Neural progenitor cell (in vitro differentiated cells): ENCODE measurements around the gene CAMSAP1. TPM values are rescaled to one million over a fixed set of nuclear protein-coding genes. Genes with fewer than 3 reads are reported as not detected.

Experiments used
- DNase-seq: peaks from one replicate; pipeline ENCODE4 v3.0.0-alpha.2; 2016; ENCODE audit warnings: low spot score
- H2AFZ ChIP-seq: fragments of 200-600 bp; sonication (generic); replicated peaks from 2 replicates; pipeline ENCODE4 v1.6.1; 2016; ENCODE audit warnings: antibody characterized with exemption
- H3F3A ChIP-seq: fragments of 200-600 bp; sonication (generic); 2 replicates; pipeline ENCODE4 v1.6.1; 2016; ENCODE audit warnings: antibody characterized with exemption, low read depth
- H3K27ac ChIP-seq: fragments of 200-600 bp; sonication (generic); 2 replicates; pipeline ENCODE4 v1.5.1; 2016; ENCODE audit warnings: mild to moderate bottlenecking
- H3K27me3 ChIP-seq: fragments of 200-600 bp; sonication (generic); 2 replicates; pipeline ENCODE4 v1.6.1; 2016; ENCODE audit warnings: mild to moderate bottlenecking, moderate library complexity
- H3K36me3 ChIP-seq: fragments of 200-600 bp; sonication (generic); 2 replicates; pipeline ENCODE4 v1.5.1; 2016
- H3K4me1 ChIP-seq: fragments of 200-600 bp; sonication (generic); 2 replicates; pipeline ENCODE4 v1.6.1; 2016; ENCODE audit warnings: mixed run types
- H3K4me2 ChIP-seq: fragments of 200-600 bp; sonication (generic); 2 replicates; pipeline ENCODE4 v1.6.1; 2016
- H3K4me3 ChIP-seq: fragments of 200-600 bp; sonication (generic); 2 replicates; pipeline ENCODE4 v1.5.1; 2016
- H3K79me2 ChIP-seq: fragments of 200-600 bp; sonication (generic); 2 replicates; pipeline ENCODE4 v1.6.1; 2016; ENCODE audit warnings: low read depth
- H3K9ac ChIP-seq: fragments of 200-600 bp; sonication (generic); 2 replicates; pipeline ENCODE4 v1.6.1; 2016
- H3K9me3 ChIP-seq: fragments of 200-600 bp; sonication (generic); 2 replicates; pipeline ENCODE4 v1.5.1; 2016; ENCODE audit warnings: low read depth
- H4K20me1 ChIP-seq: fragments of 200-600 bp; sonication (generic); 2 replicates; pipeline ENCODE4 v1.6.1; 2016; ENCODE audit warnings: low read depth
- H3K27ac Mint-ChIP-seq: 3 replicates; pipeline ENCODE4 v1.8.0; 2021; ENCODE audit warnings: mixed read lengths
- H3K27me3 Mint-ChIP-seq: 2 replicates; pipeline ENCODE4 v1.8.0; 2022; ENCODE audit warnings: low read depth, mild to moderate bottlenecking, inconsistent platforms, moderate library complexity, mixed read lengths; ENCODE audit not compliant: insufficient read depth
- H3K36me3 Mint-ChIP-seq: 3 replicates; pipeline ENCODE4 v1.8.0; 2021; ENCODE audit warnings: mixed read lengths
- H3K4me1 Mint-ChIP-seq: 3 replicates; pipeline ENCODE4 v1.8.0; 2021; ENCODE audit warnings: mixed read lengths
- H3K4me3 Mint-ChIP-seq: 3 replicates; pipeline ENCODE4 v1.8.0; 2021; ENCODE audit warnings: mild to moderate bottlenecking, moderate library complexity, mixed read lengths
- H3K9me3 Mint-ChIP-seq: 3 replicates; pipeline ENCODE4 v1.8.0; 2020; ENCODE audit warnings: mixed read lengths
- CTCF ChIP-seq: fragments of 200-600 bp; sonication (generic); IDR thresholded peaks from 2 replicates; pipeline ENCODE4 v1.5.1; 2017; ENCODE audit warnings: antibody characterized with exemption, mild to moderate bottlenecking
- EZH2 ChIP-seq: fragments of 200-600 bp; sonication (generic); IDR thresholded peaks from 2 replicates; pipeline ENCODE4 v1.6.1; 2017; ENCODE audit warnings: antibody characterized with exemption, mild to moderate bottlenecking, moderate library complexity
- EZH2phosphoT487 ChIP-seq: fragments of 200-600 bp; sonication (generic); IDR thresholded peaks from 2 replicates; pipeline ENCODE4 v1.6.1; 2017; ENCODE audit warnings: antibody characterized with exemption
- total RNA-seq: library from RNA; depleted of rRNA; stranded (reverse); fragments of >200 nt; gene quantifications from 2 replicates; pipeline ENCODE4 v1.2.3, GENCODE V29; 2015; ENCODE audit warnings: low replicate concordance

CAMSAP1 gene
- total RNA-seq, 1 donor from 2014 or later, result 39.3 TPM

GRCh38 chr9:135924628-135925338 lies 17.4 kb upstream of the CAMSAP1 start:
- Mint-ChIP-seq H3K4me3 (no peak overlapping the region), H3K27me3 (peaks cover 4% of the 10 kb centered on the region), H3K9me3 (no peaks in the 10 kb centered on the region), H3K4me1 (peaks cover 2% of the 10 kb centered on the region), H3K27ac (peak overlapping the region; percentile 37), H3K36me3 (peaks cover 2% of the 10 kb centered on the region)
- no peaks in the 10 kb centered on the region for H3K36me3 ChIP-seq
- H3K9me3 ChIP-seq, result no peaks in the 10 kb centered on the region
- no peak overlapping the region for H2AFZ ChIP-seq
- H3K27me3 ChIP-seq, result no peaks in the 10 kb centered on the region
- no peaks in the 10 kb centered on the region for H3K4me1 ChIP-seq
- no peak overlapping the region for H3K9ac ChIP-seq
- no peak for TF ChIP-seq EZH2
- TF ChIP-seq CTCF, result no peak
- TF ChIP-seq EZH2phosphoT487, result no peak
- H3K4me2 ChIP-seq, result no peak overlapping the region
- no peak overlapping the region for H3K27ac ChIP-seq
- no peaks in the 10 kb centered on the region for H4K20me1 ChIP-seq
- H3K79me2 ChIP-seq, result no peaks in the 10 kb centered on the region
- no peaks in the 10 kb centered on the region for H3F3A ChIP-seq
- H3K4me3 ChIP-seq, result no peak overlapping the region
- no peak for DNase-seq

- H3K27ac Mint-ChIP-seq, result no peak overlapping the region
- H3K27me3 Mint-ChIP-seq, result peaks cover 4% of the 10 kb centered on the region
- Histone ChIP-seq H3K4me3 (no peak overlapping the region), H3K9me3 (peaks cover 6% of the 10 kb centered on the region), H3K27ac (no peak overlapping the region), H3K79me2 (no peaks in the 10 kb centered on the region), H3F3A (peaks cover 1% of the 10 kb centered on the region), H3K36me3 (no peaks in the 10 kb centered on the region), H3K4me1 (no peaks in the 10 kb centered on the region), H3K4me2 (no peak overlapping the region), H3K27me3 (no peaks in the 10 kb centered on the region), H3K9ac (no peak overlapping the region), H4K20me1 (no peaks in the 10 kb centered on the region), H2AFZ (no peak overlapping the region)
- peaks cover 8% of the 10 kb centered on the region for H3K36me3 Mint-ChIP-seq
- DNase-seq, result no peak
- H3K9me3 Mint-ChIP-seq, result peaks cover 6% of the 10 kb centered on the region
- peaks cover 2% of the 10 kb centered on the region for H3K4me1 Mint-ChIP-seq
- TF ChIP-seq CTCF (no peak), EZH2phosphoT487 (no peak), EZH2 (no peak)
- H3K4me3 Mint-ChIP-seq, result no peak overlapping the region
Measured at GRCh38 chr9:135923508-135923907, 16.2 kb upstream of the CAMSAP1 start.

GRCh38 chr9:135921749-135922310 lies 14.5 kb upstream of the CAMSAP1 start:
- peaks cover 4% of the 10 kb centered on the region for H3K36me3 ChIP-seq
- no peak for DNase-seq

More at GRCh38 chr9:135921749-135922310, 14.5 kb upstream of the CAMSAP1 start:
- Mint-ChIP-seq H3K27me3 (peaks cover 7% of the 10 kb centered on the region), H3K36me3 (peaks cover 16% of the 10 kb centered on the region), H3K9me3 (peaks cover 21% of the 10 kb centered on the region), H3K4me1 (no peaks in the 10 kb centered on the region), H3K27ac (no peak overlapping the region), H3K4me3 (no peak overlapping the region)
- no peaks in the 10 kb centered on the region for H3K4me1 ChIP-seq
- H2AFZ ChIP-seq, result no peak overlapping the region
- no peaks in the 10 kb centered on the region for H4K20me1 ChIP-seq
- H3F3A ChIP-seq, result peaks cover 5% of the 10 kb centered on the region
- no peak overlapping the region for H3K4me3 ChIP-seq
- H3K9me3 ChIP-seq, result peaks cover 21% of the 10 kb centered on the region
- no peaks in the 10 kb centered on the region for H3K27me3 ChIP-seq
- H3K79me2 ChIP-seq, result no peaks in the 10 kb centered on the region
- no peak overlapping the region for H3K4me2 ChIP-seq
- H3K27ac ChIP-seq, result no peak overlapping the region
- no peak for TF ChIP-seq EZH2phosphoT487
- no peak for TF ChIP-seq EZH2
- no peak overlapping the region for H3K9ac ChIP-seq
